Measurements from ENCODE around the gene COPS3. TPM values are rescaled to one million over a fixed set of nuclear protein-coding genes. Genes with fewer than 3 reads are reported as not detected.

Gene COPS3
- total RNA-seq, 1 experiment from 2014 or later, result 50.7 TPM

DNA sequence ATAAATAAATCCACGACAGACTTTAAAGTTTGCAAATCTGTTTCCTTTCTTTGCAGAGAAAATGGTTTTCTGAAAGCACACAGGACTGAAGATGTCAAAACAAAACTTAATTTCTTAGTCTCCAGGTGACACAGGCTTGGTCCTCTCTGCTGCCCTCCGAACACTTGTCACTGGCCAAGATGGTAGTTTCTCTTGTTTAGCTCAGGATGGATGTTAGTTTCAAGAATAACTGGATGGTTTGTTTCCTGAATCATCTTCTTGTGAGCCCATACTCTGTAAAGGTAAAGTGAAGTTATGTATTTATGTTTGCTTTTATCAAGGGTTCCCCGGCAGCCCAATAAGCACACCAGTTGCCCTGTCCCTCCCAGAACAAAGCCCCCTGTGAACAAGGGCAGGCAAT lies 34.2 kb downstream of the COPS3 start:
- BruUV-seq (replicated peaks), result no TSS peak
- Mint-ChIP-seq H3K27ac (ENCODE audit: unreplicated experiment) (no peak overlapping the region), H3K27me3 (ENCODE audit: unreplicated experiment) (no peaks in the 10 kb centered on the region), H3K4me1 (ENCODE audit: low read depth, unreplicated experiment) (no peaks in the 10 kb centered on the region), H3K4me3 (ENCODE audit: low read depth, unreplicated experiment) (no peak overlapping the region), H3K9me3 (ENCODE audit: low read depth, unreplicated experiment) (no peaks in the 10 kb centered on the region), H3K36me3 (ENCODE audit: insufficient read depth, unreplicated experiment) (peaks cover 15% of the 10 kb centered on the region)
- CTCF ChIA-PET, result no interaction called here
- intact Hi-C loops (cut with micrococcal nuclease; ENCODE audit: unreplicated experiment), result no loop called here
- no peak for DNase-seq
- TF ChIP-seq, protein P1, sequence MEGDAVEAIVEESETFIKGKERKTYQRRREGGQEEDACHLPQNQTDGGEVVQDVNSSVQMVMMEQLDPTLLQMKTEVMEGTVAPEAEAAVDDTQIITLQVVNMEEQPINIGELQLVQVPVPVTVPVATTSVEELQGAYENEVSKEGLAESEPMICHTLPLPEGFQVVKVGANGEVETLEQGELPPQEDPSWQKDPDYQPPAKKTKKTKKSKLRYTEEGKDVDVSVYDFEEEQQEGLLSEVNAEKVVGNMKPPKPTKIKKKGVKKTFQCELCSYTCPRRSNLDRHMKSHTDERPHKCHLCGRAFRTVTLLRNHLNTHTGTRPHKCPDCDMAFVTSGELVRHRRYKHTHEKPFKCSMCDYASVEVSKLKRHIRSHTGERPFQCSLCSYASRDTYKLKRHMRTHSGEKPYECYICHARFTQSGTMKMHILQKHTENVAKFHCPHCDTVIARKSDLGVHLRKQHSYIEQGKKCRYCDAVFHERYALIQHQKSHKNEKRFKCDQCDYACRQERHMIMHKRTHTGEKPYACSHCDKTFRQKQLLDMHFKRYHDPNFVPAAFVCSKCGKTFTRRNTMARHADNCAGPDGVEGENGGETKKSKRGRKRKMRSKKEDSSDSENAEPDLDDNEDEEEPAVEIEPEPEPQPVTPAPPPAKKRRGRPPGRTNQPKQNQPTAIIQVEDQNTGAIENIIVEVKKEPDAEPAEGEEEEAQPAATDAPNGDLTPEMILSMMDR (IDR thresholded peaks at IDR 0.05; ENCODE audit: unreplicated experiment), result no peak

DNA sequence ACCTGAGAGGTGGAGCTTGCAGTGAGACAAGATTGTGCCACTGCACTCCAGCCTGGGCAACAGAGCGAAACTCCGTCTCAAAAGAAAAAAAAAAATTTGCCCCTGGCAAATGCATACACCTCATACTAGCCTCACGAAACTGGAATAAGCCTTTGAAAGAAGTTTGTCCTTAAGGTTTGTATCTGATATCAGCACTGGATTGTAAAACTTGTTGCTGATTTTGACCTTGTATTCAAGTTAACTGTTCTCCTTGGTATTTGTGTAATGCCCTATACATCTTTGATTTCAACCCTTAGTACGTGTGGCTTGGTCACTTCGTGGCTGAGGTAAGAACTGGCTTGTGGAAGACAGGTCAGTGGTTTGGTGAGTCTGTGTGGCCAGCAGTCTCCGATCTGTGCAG lies 37.9 kb downstream of the COPS3 start:
- Mint-ChIP-seq H3K4me1 (ENCODE audit: low read depth, unreplicated experiment) (no peaks in the 10 kb centered on the region), H3K4me3 (ENCODE audit: low read depth, unreplicated experiment) (no peak overlapping the region), H3K27me3 (ENCODE audit: unreplicated experiment) (no peaks in the 10 kb centered on the region), H3K36me3 (ENCODE audit: insufficient read depth, unreplicated experiment) (peaks cover 19% of the 10 kb centered on the region), H3K27ac (ENCODE audit: unreplicated experiment) (no peak overlapping the region), H3K9me3 (ENCODE audit: low read depth, unreplicated experiment) (no peaks in the 10 kb centered on the region)
- intact Hi-C loops (cut with micrococcal nuclease; ENCODE audit: unreplicated experiment), result no loop called here
- CTCF ChIA-PET, result no interaction called here
- TF ChIP-seq, protein P1 (IDR thresholded peaks at IDR 0.05; ENCODE audit: unreplicated experiment), result no peak
- BruUV-seq (replicated peaks), result no TSS peak
- DNase-seq, result no peak

DNA sequence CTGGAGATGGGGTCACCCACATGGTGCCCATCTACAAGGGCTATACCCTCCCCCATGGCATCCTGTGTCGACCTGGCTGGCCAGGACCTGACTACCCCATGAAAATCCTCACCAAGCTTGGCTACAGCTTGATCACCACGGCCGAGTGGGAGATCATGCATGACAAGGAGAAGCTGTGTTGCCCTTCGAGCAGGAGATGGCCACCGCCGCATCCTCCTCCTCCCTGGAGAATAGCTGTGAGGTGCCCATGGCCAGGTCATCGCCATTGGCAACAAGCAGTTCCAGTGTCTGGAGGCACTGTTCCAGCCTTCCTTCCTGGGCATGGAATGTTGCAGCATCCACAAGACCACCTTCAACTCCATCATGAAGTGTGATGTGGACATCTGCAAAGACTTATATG lies 38.8 kb downstream of the COPS3 start:
- Mint-ChIP-seq H3K27ac (ENCODE audit: unreplicated experiment) (no peak overlapping the region), H3K4me3 (ENCODE audit: low read depth, unreplicated experiment) (no peak overlapping the region), H3K27me3 (ENCODE audit: unreplicated experiment) (no peaks in the 10 kb centered on the region), H3K4me1 (ENCODE audit: low read depth, unreplicated experiment) (no peaks in the 10 kb centered on the region), H3K9me3 (ENCODE audit: low read depth, unreplicated experiment) (no peaks in the 10 kb centered on the region), H3K36me3 (ENCODE audit: insufficient read depth, unreplicated experiment) (peaks cover 22% of the 10 kb centered on the region)
- TF ChIP-seq, protein P1 (IDR thresholded peaks at IDR 0.05; ENCODE audit: unreplicated experiment), result no peak
- BruUV-seq (replicated peaks), result no TSS peak
- CTCF ChIA-PET, result no interaction called here
- DNase-seq, result no peak
- intact Hi-C loops (cut with micrococcal nuclease; ENCODE audit: unreplicated experiment), result no loop called here

DNA sequence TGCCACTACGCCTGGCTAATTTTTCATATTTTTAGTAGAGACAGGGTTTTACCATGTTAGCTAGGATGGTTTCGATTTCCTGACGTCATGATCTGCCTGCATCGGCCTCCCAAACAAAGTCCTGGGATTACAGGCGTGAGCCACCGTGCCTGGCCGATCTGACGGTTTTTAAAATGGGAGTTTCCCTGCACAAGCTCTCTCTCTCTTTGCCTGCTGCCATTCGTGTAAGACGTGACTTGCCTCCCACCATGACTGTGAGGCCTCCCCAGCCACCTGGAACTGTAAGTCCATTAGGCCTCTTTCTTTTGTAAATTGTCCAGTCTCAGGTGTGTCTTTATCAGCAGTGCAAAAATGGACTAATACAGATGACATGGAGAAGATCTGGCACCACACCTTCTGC lies 39.4 kb downstream of the COPS3 start:
- intact Hi-C loops (cut with micrococcal nuclease; ENCODE audit: unreplicated experiment), result no loop called here

More for the DNA sequence above, 39.4 kb downstream of the COPS3 start:
- Mint-ChIP-seq H3K27me3 (ENCODE audit: unreplicated experiment) (no peaks in the 10 kb centered on the region), H3K4me3 (ENCODE audit: low read depth, unreplicated experiment) (no peak overlapping the region), H3K4me1 (ENCODE audit: low read depth, unreplicated experiment) (no peaks in the 10 kb centered on the region), H3K9me3 (ENCODE audit: low read depth, unreplicated experiment) (no peaks in the 10 kb centered on the region), H3K27ac (ENCODE audit: unreplicated experiment) (no peak overlapping the region), H3K36me3 (ENCODE audit: insufficient read depth, unreplicated experiment) (peaks cover 22% of the 10 kb centered on the region)
- DNase-seq, result no peak
- TF ChIP-seq, protein P1 (IDR thresholded peaks at IDR 0.05; ENCODE audit: unreplicated experiment), result no peak
- CTCF ChIA-PET, result no interaction called here
- BruUV-seq (replicated peaks), result no TSS peak
